GM18505 (cell line): ENCODE data around the gene CD300E.

ENCODE experiments used
- ATAC-seq: cut with Tn5 transposase; IDR thresholded peaks from one replicate; pipeline ENCODE4 v1.9.1; 2021; ENCODE audit not compliant: unreplicated experiment
- POLR2A ChIP-seq: IDR thresholded peaks from 4 replicates; pipeline ENCODE4 v1.6.1; 2011; ENCODE audit warnings: borderline replicate concordance; ENCODE audit not compliant: insufficient read depth, insufficient read length; ENCODE audit errors: extremely low read depth

CD300E gene

GRCh38 chr17:74563358-74563757 is 60.2 kb downstream of the CD300E start:
- no peak for TF ChIP-seq POLR2A
- no peak for ATAC-seq

DNA sequence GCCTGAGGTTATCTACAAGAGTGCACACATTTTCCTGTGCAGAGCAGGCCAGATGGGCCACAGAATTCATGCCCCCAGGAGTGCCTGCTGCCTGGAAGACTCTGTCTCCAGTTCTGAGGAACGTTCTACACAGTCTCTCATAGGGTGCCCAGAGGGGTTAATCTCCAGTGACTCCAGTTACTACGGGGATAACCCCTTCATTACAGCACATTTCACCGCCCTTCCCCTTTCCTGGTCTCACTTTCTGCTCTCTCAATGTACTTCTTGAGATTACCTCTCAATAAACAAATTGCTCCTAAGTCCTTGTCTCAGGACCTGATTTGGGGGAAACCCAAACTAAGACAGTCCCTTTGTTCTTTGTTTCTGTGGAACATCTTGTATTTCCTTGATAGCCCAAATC is 62.0 kb downstream of the CD300E start:
- no peak for ATAC-seq
- no peak for TF ChIP-seq POLR2A
